Measurements from ENCODE around the gene PSMC3. TPM values are rescaled to one million over a fixed set of nuclear protein-coding genes. Genes with fewer than 3 reads are reported as not detected.
A peak's percentile ranks its signal among the peaks of the same experiment; 100 is the strongest.

The PSMC3 gene
- total and polyA plus RNA-seq, 2 of the 13 experiments (the other 11 are each of a cell fraction or from before 2014, with no cell fraction given): 75.8 to 214 TPM

DNA sequence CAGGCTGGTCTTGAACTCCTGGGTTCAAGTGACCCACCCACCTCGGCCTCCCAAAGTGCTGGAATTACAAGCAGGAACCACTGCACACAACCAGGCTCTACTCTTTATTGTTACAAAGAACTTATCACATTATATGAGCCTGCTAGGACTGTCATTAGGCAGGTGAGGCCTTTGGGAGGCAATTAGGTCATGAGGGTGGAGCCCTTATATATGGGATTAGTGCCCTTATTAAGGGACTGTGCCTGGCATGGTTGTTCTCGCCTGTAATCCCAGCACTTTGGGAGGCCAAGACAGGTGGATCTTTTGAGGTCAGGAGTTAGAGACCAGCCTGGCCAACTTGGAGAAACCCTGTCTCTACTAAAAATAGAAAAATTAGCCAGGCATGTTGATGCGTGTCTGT lies 10.5 kb upstream of the PSMC3 start:
- no peaks in the 10 kb centered on the region for H3K9me3 ChIP-seq (ENCODE audit: low read length)
- POLR2A ChIA-PET: interaction anchor here (0.9 to 3.0 kb wide), 10 partner anchors 9 to 49 kb away, joined by 3 to 68 read pairs (median 8); partner anchors contain the start of genes PSMC3, RAPSN and SLC39A13
- no peak overlapping the region for H3K9ac ChIP-seq (ENCODE audit: insufficient read depth, low read depth, low read length)
- no peaks in the 10 kb centered on the region for H4K20me1 ChIP-seq (ENCODE audit: insufficient read depth, low read length)
- TF ChIP-seq, protein P1, sequence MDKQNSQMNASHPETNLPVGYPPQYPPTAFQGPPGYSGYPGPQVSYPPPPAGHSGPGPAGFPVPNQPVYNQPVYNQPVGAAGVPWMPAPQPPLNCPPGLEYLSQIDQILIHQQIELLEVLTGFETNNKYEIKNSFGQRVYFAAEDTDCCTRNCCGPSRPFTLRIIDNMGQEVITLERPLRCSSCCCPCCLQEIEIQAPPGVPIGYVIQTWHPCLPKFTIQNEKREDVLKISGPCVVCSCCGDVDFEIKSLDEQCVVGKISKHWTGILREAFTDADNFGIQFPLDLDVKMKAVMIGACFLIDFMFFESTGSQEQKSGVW (CRISPR knock-in tag; IDR thresholded peaks at IDR 0.05; ENCODE audit: borderline replicate concordance): no peak
- peak; percentile 99 for TF ChIP-seq ZNF264 (CRISPR knock-in tag; IDR thresholded peaks at IDR 0.05)
- no TSS peak for BruUV-seq (replicated peaks)
- H2AFZ ChIP-seq (ENCODE audit: low read length): no peak overlapping the region
- DNase-seq (ENCODE audit: low spot score) (no peak), FAIRE-seq (no peak), ATAC-seq (no peak)
- no peaks in the 10 kb centered on the region for H3K79me2 ChIP-seq (ENCODE audit: insufficient read depth, low read length)
- WGBS (ENCODE audit: low lambda C conversion rate): 93% methylated on average over 3 of the region's 3 CpGs
- H3K4me1 ChIP-seq (ENCODE audit: insufficient read depth, low read length): peaks cover 84% of the 10 kb centered on the region
- no peak overlapping the region for H3K4me3 ChIP-seq (replicated peaks in 1 of 3; ENCODE audit: insufficient read depth in 1 of 3, low read depth in 2 of 3, low read length in 3 of 3)
- H3K4me2 ChIP-seq (ENCODE audit: low read depth, low read length): no peak overlapping the region
- intact Hi-C loops (cut with micrococcal nuclease; ENCODE audit: unreplicated experiment) (loop anchor here (5.0 kb wide), 1 partner anchor 719 kb away; the partner anchor contains the start of gene F2), in situ Hi-C loops (cut with HindIII; ENCODE audit: extremely low pct_ligation_motif_present, low pct_unique_long_range_greater_than_20kb) (no loop called here)
- H3K27me3 ChIP-seq (ENCODE audit: control insufficient read depth in 1 of 2, insufficient read depth in 2 of 2, low read length in 2 of 2): no peaks in the 10 kb centered on the region; a peak in 1 of 5 replicates
- CTCF ChIA-PET (ENCODE audit: low intra/inter-chr PET ratio, low total read pairs): no interaction called here
- H3K27ac ChIP-seq (ENCODE audit: extremely low read length, insufficient read depth, low read length): peak overlapping the region; percentile 97
- no peaks in the 10 kb centered on the region; a peak in 1 of 5 replicates for H3K36me3 ChIP-seq (replicated peaks in 1 of 2; ENCODE audit: control insufficient read depth in 1 of 2, insufficient read depth in 2 of 2, low read length in 2 of 2)

DNA sequence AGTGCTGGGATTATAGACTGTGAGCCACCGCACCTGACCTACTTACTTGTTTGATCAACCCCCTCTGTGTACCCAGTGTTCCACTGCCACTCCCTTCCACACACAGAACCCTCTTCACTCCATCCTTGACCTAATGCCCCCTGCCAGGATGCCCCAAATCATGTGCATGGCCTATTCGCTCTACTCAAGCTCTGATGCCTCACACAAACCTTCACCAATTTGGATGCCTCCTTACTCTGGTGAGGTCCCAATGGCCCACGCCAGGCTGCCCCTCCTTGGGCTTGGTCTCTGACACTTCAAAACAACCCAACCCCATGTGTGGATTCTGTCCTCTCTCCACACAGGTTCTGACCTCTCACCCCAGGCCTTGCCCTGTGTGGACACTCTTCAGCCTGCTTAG lies 9.4 kb upstream of the PSMC3 start:
- Histone ChIP-seq H2AFZ (ENCODE audit: low read length) (no peak overlapping the region), H4K20me1 (ENCODE audit: insufficient read depth, low read length) (no peaks in the 10 kb centered on the region), H3K36me3 (replicated peaks in 1 of 2; ENCODE audit: control insufficient read depth in 1 of 2, insufficient read depth in 2 of 2, low read length in 2 of 2) (no peaks in the 10 kb centered on the region), H3K27me3 (ENCODE audit: control insufficient read depth in 1 of 2, insufficient read depth in 2 of 2, low read length in 2 of 2) (no peaks in the 10 kb centered on the region; a peak in 1 of 5 replicates), H3K9me3 (ENCODE audit: low read length) (no peaks in the 10 kb centered on the region), H3K4me3 (replicated peaks in 1 of 3; ENCODE audit: insufficient read depth in 1 of 3, low read depth in 2 of 3, low read length in 3 of 3) (no peak overlapping the region), H3K79me2 (ENCODE audit: insufficient read depth, low read length) (no peaks in the 10 kb centered on the region), H3K4me1 (ENCODE audit: insufficient read depth, low read length) (peaks cover 92% of the 10 kb centered on the region), H3K27ac (ENCODE audit: extremely low read length, insufficient read depth, low read length) (peak overlapping the region; percentile 65), H3K9ac (ENCODE audit: insufficient read depth, low read depth, low read length) (no peak overlapping the region), H3K4me2 (ENCODE audit: low read depth, low read length) (peak overlapping the region; percentile 34)
- ChIA-PET CTCF (ENCODE audit: low intra/inter-chr PET ratio, low total read pairs) (no interaction called here), POLR2A (interaction anchor here (0.9 to 2.3 kb wide), 4 partner anchors 10 to 26 kb away, joined by 3 to 6 read pairs (median 4); partner anchors contain the start of genes PSMC3 and SLC39A13)
- FAIRE-seq (peak; percentile 42), DNase-seq (ENCODE audit: low spot score) (peak; percentile 73), ATAC-seq (peak; percentile 10)
- 6% methylated on average over 3 of the region's 3 CpGs for WGBS (ENCODE audit: low lambda C conversion rate)
- in situ Hi-C loops (cut with HindIII; ENCODE audit: extremely low pct_ligation_motif_present, low pct_unique_long_range_greater_than_20kb): no loop called here
- BruUV-seq (replicated peaks): no TSS peak
- intact Hi-C loops (cut with micrococcal nuclease; ENCODE audit: unreplicated experiment): loop anchor here (5.0 kb wide), 1 partner anchor 718 kb away; the partner anchor contains the start of gene F2
- TF ChIP-seq ZMYM3 (CRISPR knock-in tag; IDR thresholded peaks at IDR 0.05) (peak; percentile 72; the same call in 1 of the 2 replicates), HNRNPL (IDR thresholded peaks at IDR 0.05; ENCODE audit: low read depth, low read length) (0 out of 2 replicates have a peak, but pooled peaks have one; percentile 56), ZNF644 (CRISPR knock-in tag; IDR thresholded peaks at IDR 0.05; ENCODE audit: low read depth) (peak; percentile 61; the same call in 1 of the 2 replicates), ZNF558 (CRISPR knock-in tag; IDR thresholded peaks at IDR 0.05; ENCODE audit: borderline replicate concordance) (no peak), NR2F6 (IDR thresholded peaks at IDR 0.05) (peak; percentile 95), NR2F6 (CRISPR knock-in tag; IDR thresholded peaks at IDR 0.05) (peak; percentile 95), KDM4B (CRISPR knock-in tag; IDR thresholded peaks at IDR 0.05) (no peak), THAP11 (CRISPR knock-in tag; IDR thresholded peaks at IDR 0.05) (peak; percentile 48), PITX1 (CRISPR knock-in tag; IDR thresholded peaks at IDR 0.05) (peak; percentile 84), ADNP (CRISPR knock-in tag; IDR thresholded peaks at IDR 0.05) (peak; percentile 33; the same call in 1 of the 2 replicates)
- TF ChIP-seq, protein P2, sequence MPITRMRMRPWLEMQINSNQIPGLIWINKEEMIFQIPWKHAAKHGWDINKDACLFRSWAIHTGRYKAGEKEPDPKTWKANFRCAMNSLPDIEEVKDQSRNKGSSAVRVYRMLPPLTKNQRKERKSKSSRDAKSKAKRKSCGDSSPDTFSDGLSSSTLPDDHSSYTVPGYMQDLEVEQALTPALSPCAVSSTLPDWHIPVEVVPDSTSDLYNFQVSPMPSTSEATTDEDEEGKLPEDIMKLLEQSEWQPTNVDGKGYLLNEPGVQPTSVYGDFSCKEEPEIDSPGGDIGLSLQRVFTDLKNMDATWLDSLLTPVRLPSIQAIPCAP (CRISPR knock-in tag; IDR thresholded peaks at IDR 0.05; ENCODE audit: low read depth): no peak
- TF ChIP-seq, protein P3, sequence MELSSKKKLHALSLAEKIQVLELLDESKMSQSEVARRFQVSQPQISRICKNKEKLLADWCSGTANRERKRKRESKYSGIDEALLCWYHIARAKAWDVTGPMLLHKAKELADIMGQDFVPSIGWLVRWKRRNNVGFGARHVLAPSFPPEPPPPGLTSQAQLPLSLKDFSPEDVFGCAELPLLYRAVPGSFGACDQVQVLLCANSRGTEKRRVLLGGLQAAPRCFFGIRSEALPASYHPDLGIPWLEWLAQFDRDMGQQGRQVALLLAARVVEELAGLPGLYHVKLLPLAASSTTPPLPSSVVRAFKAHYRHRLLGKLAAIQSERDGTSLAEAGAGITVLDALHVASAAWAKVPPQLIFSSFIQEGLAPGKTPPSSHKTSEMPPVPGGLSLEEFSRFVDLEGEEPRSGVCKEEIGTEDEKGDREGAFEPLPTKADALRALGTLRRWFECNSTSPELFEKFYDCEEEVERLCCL (CRISPR knock-in tag; IDR thresholded peaks at IDR 0.05; ENCODE audit: borderline replicate concordance): no peak
